CD4-positive, alpha-beta T cell treated with Interferon gamma for 1 hour (primary cell): ENCODE measurements around the gene C2CD4C.

ENCODE experiments used
- DNase-seq: peaks from one replicate; pipeline ENCODE4 v3.0.0-alpha.2; 2020

Gene C2CD4C

GRCh38 chr19:379796-380195 lies 29.2 kb downstream of the C2CD4C start:
- DNase-seq: no peak

GRCh38 chr19:378706-379105 lies 30.2 kb downstream of the C2CD4C start:
- DNase-seq: no peak

GRCh38 chr19:377801-378581 lies 31.0 kb downstream of the C2CD4C start:
- DNase-seq: no peak

GRCh38 chr19:376111-376470 lies 32.9 kb downstream of the C2CD4C start:
- no peak for DNase-seq

- no peak for DNase-seq
These were observed 33.4 kb downstream of the C2CD4C start for GRCh38 chr19:375395-376110.

- no peak for DNase-seq
These were observed 34.1 kb downstream of the C2CD4C start for GRCh38 chr19:374886-375235.

- no peak for DNase-seq
These were observed 34.6 kb downstream of the C2CD4C start for GRCh38 chr19:374183-374885.

- no peak for DNase-seq
These were observed 35.4 kb downstream of the C2CD4C start for GRCh38 chr19:373391-374182.

GRCh38 chr19:372306-372890 lies 36.5 kb downstream of the C2CD4C start:
- no peak for DNase-seq

GRCh38 chr19:371501-372168 lies 37.3 kb downstream of the C2CD4C start:
- DNase-seq: no peak

- DNase-seq: no peak
These were observed 38.2 kb downstream of the C2CD4C start for GRCh38 chr19:370641-371330.

- DNase-seq: no peak
These were observed 39.1 kb downstream of the C2CD4C start for GRCh38 chr19:369876-370275.

- DNase-seq: no peak
These were observed 39.7 kb downstream of the C2CD4C start for GRCh38 chr19:369256-369655.

- DNase-seq: no peak
These were observed 40.3 kb downstream of the C2CD4C start for GRCh38 chr19:368630-369024.

GRCh38 chr19:367963-368629 lies 40.9 kb downstream of the C2CD4C start:
- no peak for DNase-seq

- no peak for DNase-seq
These were observed 41.4 kb downstream of the C2CD4C start for GRCh38 chr19:367561-367960.

- DNase-seq: no peak
These were observed 42.0 kb downstream of the C2CD4C start for GRCh38 chr19:366951-367350.

- no peak for DNase-seq
These were observed 42.7 kb downstream of the C2CD4C start for GRCh38 chr19:366205-366783.

- no peak for DNase-seq
These were observed 44.3 kb downstream of the C2CD4C start for GRCh38 chr19:364496-365287.

GRCh38 chr19:362683-363082 lies 46.3 kb downstream of the C2CD4C start:
- DNase-seq: no peak
